ENCODE measurements around the gene EXO1.

DNA sequence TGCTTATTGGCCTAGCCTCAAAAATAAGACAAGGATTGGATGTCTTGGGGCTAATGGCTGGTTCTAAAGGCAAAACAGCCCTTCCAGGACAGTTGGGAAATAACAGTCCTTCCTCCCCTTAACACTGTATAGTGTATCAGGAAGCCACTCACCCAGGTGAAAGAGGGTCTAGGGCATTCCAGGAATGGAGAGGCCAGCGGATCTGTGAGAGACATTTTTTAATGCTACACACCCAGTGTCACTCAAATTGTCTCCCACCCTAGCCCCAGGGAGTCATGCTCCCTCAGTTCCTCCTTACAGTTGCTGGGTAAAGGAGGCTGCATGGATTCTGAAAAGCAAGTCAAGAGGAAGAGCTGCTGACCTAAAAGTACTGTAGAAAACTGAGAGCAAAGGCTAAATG, 24.1 kb upstream of the EXO1 start:
- TF ChIP-seq, protein P1, sequence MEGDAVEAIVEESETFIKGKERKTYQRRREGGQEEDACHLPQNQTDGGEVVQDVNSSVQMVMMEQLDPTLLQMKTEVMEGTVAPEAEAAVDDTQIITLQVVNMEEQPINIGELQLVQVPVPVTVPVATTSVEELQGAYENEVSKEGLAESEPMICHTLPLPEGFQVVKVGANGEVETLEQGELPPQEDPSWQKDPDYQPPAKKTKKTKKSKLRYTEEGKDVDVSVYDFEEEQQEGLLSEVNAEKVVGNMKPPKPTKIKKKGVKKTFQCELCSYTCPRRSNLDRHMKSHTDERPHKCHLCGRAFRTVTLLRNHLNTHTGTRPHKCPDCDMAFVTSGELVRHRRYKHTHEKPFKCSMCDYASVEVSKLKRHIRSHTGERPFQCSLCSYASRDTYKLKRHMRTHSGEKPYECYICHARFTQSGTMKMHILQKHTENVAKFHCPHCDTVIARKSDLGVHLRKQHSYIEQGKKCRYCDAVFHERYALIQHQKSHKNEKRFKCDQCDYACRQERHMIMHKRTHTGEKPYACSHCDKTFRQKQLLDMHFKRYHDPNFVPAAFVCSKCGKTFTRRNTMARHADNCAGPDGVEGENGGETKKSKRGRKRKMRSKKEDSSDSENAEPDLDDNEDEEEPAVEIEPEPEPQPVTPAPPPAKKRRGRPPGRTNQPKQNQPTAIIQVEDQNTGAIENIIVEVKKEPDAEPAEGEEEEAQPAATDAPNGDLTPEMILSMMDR (IDR thresholded peaks at IDR 0.05), result no peak
- TF ChIP-seq POLR2A (IDR thresholded peaks at IDR 0.05) (no peak), EP300 (IDR thresholded peaks at IDR 0.05; ENCODE audit: low read depth) (no peak)
